ENCODE data around the gene RPS27. TPM values are rescaled to one million over a fixed set of nuclear protein-coding genes. Genes with fewer than 3 reads are reported as not detected.
"Not testable (repeated sequence)": the region's sequence is repeated elsewhere in the genome, so short reads cannot be mapped to it uniquely, and the experiment has no call there.

The RPS27 gene
- total RNA-seq, 2 experiments from 2014 or later, result 1,867 to 2,094 TPM

DNA sequence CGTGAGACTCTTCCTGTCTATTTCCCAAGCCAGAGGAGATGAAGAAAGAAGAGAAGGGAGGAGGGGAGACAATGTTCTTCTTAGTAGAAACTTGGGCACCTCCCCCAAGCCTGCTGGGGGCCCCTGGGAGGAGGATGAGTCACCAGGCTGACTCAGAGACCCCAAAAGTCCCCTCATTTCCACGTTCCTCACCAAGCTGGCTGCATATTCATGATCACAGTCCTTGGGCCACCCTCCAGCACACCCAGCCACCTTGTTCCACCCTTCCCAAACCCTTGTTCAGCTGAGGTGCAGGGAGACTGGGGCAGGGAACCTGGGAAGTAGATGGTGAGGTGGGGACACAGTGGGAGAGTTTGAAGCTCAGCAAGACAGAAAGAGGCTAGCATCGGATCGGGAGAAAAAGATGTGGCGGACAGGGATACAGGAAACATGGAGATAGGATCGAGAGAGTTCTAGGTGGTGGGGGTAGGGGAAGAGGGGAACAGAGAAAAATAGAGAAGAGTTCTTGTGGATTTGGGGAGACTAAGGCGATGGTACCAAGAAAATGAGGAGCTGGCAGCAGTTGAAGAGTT is 5.1 kb upstream of the RPS27 start:
- ATAC-seq (peak; percentile 61), DNase-seq (peak; percentile 75)
- POLR2A ChIA-PET, result interaction anchor here (1.1 to 1.3 kb wide), 2 partner anchors 18 to 40 kb away, joined by 3 to 8 read pairs; partner anchors contain the start of gene CREB3L4
- H3K27ac Mint-ChIP-seq, result peak overlapping the region; percentile 71
- intact Hi-C loops (cut with DNase I, micrococcal nuclease), result loop anchor here in 1 of 2 experiments (5.0 kb wide), 1 partner anchor 38 kb away; the partner anchor contains the start of gene DENND4B
- peaks cover 34% of the 10 kb centered on the region for H3K4me1 Mint-ChIP-seq
- CTCF ChIA-PET, result interaction anchor here (0.6 to 7.7 kb wide), 16 partner anchors 10 to 475 kb away, joined by 3 to 66 read pairs (median 4); partner anchors contain the start of genes CREB3L4, DENND4B and JTB
- no peaks in the 10 kb centered on the region for H3K9me3 Mint-ChIP-seq (ENCODE audit: low read depth)
- H3K27me3 Mint-ChIP-seq, result no peaks in the 10 kb centered on the region
- H3K36me3 Mint-ChIP-seq (ENCODE audit: low read depth), result no peaks in the 10 kb centered on the region
- H3K4me3 Mint-ChIP-seq, result peak overlapping the region; percentile 68

DNA sequence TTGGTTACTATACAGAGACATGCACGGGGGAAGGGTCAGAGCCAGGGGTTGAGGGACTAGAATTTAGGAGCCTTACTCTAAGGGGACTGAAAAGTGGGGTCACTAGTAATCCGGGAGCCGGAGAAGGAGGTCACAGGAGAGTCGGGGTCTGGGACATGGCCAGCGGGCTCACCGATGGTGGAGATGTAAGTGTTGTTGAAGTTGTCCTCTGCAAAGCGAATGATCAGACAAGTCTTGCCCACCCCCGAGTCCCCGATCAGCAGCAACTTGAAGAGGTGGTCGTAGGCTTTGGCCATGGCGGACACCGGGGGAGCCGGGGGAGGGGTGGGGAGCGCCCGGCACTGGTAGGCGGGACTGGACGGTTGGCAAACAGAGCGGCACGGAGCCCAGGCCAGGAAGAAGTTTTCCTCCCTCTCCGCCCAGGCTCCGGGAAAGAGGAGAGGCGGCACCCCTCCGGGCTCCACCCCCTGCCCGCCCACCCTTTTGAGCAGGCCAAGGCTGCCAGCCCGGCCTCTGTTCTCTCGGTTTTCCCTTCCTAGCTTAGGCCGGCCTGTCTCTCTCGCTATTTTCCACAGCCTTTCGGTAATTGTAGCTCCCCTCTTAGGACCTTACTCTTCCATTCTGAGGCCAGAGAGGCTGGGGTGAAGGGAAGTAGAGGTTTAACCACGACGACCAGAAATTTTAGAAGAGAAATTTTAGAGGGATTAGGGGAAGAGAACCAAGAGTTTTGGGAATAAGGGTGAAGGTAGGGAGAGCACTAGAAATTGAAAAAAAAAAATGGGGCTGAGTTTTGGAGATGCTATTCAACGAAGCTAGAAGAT is 4.4 kb upstream of the RPS27 start, which contains the start of gene RAB13:
TSS of gene RAB13 (minus strand) at position 399 of the 821 bp plus-strand sequence. CDS start at position 296, 103 bp downstream.
- intact Hi-C loops (cut with DNase I, micrococcal nuclease), result loop anchor here (1.0 to 5.0 kb wide), 11 partner anchors 9 to 308 kb away; partner anchors contain the start of genes CREB3L4 (in 2 of the 2), DENND4B (in 2 of the 2), JTB (in 1 of the 2) and NPR1 (in 1 of the 2)
- Mint-ChIP-seq H3K4me3 (peak within 1 kb of the TSS; percentile 73), H3K4me1 (peaks cover 35% of the 10 kb centered on the region), H3K9me3 (ENCODE audit: low read depth) (no peaks in the 10 kb centered on the region), H3K36me3 (ENCODE audit: low read depth) (peaks cover 7% of the 10 kb centered on the region), H3K27ac (peak within 1 kb of the TSS; percentile 86), H3K27me3 (no peaks in the 10 kb centered on the region)
- CTCF ChIA-PET, result interaction anchor here (0.6 to 7.7 kb wide), 28 partner anchors 10 to 476 kb away, joined by 3 to 66 read pairs (median 4); partner anchors contain the start of genes CREB3L4, CRTC2, DENND4B and JTB
- no peak for ATAC-seq
- peak; percentile 38 for DNase-seq
- POLR2A ChIA-PET, result interaction anchor here (0.6 to 1.3 kb wide), 5 partner anchors 8 to 368 kb away, joined by 3 to 8 read pairs (median 4); partner anchors contain the start of genes CREB3L4 and JTB

DNA sequence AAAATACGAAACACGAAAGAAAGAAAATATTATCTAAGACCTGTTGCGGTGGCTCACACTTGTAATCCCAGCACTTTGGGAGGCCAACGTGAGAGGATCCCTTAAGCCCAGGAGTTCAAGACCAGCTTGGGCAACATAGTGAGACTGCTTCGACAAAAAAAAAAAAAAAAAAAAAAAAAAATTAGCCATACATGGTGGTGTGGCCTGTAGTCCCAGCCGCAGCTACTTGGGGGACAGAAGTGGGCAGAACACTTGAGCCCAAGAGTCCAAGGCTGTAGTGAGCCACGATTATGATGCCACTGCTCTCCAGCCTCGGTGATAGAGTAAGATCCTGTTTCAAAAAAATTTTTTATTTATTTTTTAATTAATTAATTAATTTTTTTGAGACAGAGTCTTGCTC is 2.9 kb upstream of the RPS27 start:
- intact Hi-C loops (cut with DNase I, micrococcal nuclease), result loop anchor here (1.0 to 5.0 kb wide), 3 partner anchors 21 to 477 kb away; partner anchors contain the start of genes CREB3L4 (in 1 of the 2) and DENND4B (in 1 of the 2)
- ChIA-PET POLR2A (no interaction called here), CTCF (interaction anchor here (0.5 to 7.7 kb wide), 25 partner anchors 11 to 477 kb away, joined by 3 to 66 read pairs (median 4); partner anchors contain the start of genes CREB3L4, CRTC2, DENND4B and JTB)
- ATAC-seq (no peak), DNase-seq (no peak)
- Mint-ChIP-seq H3K36me3 (ENCODE audit: low read depth) (peaks cover 22% of the 10 kb centered on the region), H3K4me1 (peaks cover 47% of the 10 kb centered on the region), H3K27me3 (no peaks in the 10 kb centered on the region), H3K4me3 (no peak overlapping the region), H3K27ac (no peak overlapping the region), H3K9me3 (ENCODE audit: low read depth) (no peaks in the 10 kb centered on the region)

DNA sequence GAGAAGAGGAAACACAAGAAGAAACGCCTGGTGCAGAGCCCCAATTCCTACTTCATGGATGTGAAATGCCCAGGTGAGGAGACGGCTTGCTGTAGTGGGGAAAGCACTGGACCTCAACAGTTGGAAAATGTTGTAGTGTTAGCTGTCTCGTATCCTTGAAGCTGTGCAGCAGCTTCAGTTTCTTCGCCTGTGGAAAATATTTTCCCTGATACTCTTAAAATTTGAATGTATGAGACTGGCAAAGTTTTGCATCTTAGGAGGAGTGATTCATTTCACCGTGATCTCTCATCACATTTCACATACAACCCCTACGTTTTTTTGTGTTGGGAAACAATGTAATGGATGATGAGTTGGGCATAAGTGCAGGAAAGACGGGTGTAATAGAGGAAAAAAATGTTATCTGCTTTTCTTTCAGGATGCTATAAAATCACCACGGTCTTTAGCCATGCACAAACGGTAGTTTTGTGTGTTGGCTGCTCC is 629 bp downstream of the RPS27 start:
- ATAC-seq, result no peak
- no peaks in the 10 kb centered on the region for H3K27me3 Mint-ChIP-seq
- peaks cover 49% of the 10 kb centered on the region for H3K36me3 Mint-ChIP-seq (ENCODE audit: low read depth)
- peaks cover 44% of the 10 kb centered on the region for H3K4me1 Mint-ChIP-seq
- CTCF ChIA-PET, result interaction anchor here (0.6 to 7.7 kb wide), 4 partner anchors 15 to 1059 kb away, joined by 3 to 66 read pairs (median 5); partner anchors contain the start of gene JTB
- DNase-seq, result no peak
- POLR2A ChIA-PET, result interaction anchor here (0.5 to 2.0 kb wide), 14 partner anchors 11 to 459 kb away, joined by 3 to 41 read pairs (median 5); partner anchors contain the start of genes CREB3L4, CRTC2, DENND4B and GATAD2B
- peak overlapping the region; percentile 96 for H3K27ac Mint-ChIP-seq
- intact Hi-C loops (cut with DNase I, micrococcal nuclease), result loop anchor here (2.0 to 5.0 kb wide), 7 partner anchors 68 to 336 kb away; partner anchors contain the start of genes ATP8B2 (in 1 of the 2), GATAD2B (in 1 of the 2), HAX1 (in 1 of the 2) and NUP210L (in 1 of the 2)
- H3K4me3 Mint-ChIP-seq, result peak overlapping the region; percentile 93
- no peaks in the 10 kb centered on the region for H3K9me3 Mint-ChIP-seq (ENCODE audit: low read depth)

DNA sequence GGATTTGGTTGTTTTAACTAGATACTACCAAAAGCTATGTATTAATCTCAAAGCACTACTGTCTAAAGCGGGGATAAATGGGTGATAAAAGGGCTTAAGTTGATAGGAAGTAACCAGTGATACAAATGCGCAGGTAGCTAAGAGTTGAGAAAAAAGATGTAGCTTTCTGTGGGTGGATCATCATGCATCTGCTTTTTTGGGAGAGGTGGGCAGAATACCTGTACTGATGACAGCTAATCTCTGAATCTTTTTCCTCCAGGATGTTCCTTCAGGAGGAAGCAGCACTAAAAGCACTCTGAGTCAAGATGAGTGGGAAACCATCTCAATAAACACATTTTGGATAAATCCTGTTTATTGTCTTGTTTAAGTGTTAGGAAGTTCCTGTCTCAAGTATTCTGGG is 1.2 kb downstream of the RPS27 start:
- ChIA-PET POLR2A (interaction anchor here (0.6 to 2.0 kb wide), 6 partner anchors 14 to 88 kb away, joined by 3 to 25 read pairs (median 16); partner anchors contain the start of genes DENND4B, GATAD2B, JTB and SLC39A1), CTCF (interaction anchor here (0.6 to 7.7 kb wide), 3 partner anchors 16 to 1329 kb away, joined by 3 to 66 read pairs (median 4); partner anchors contain the start of genes JTB and RUSC1)
- intact Hi-C loops (cut with DNase I, micrococcal nuclease), result loop anchor here (2.0 to 5.0 kb wide), 7 partner anchors 69 to 335 kb away; partner anchors contain the start of genes ATP8B2 (in 1 of the 2), GATAD2B (in 1 of the 2), HAX1 (in 1 of the 2) and NUP210L (in 1 of the 2)
- no peak for DNase-seq
- no peaks in the 10 kb centered on the region for H3K27me3 Mint-ChIP-seq
- H3K27ac Mint-ChIP-seq, result peak overlapping the region; percentile 96
- H3K36me3 Mint-ChIP-seq (ENCODE audit: low read depth), result peaks cover 49% of the 10 kb centered on the region
- no peak for ATAC-seq
- H3K4me1 Mint-ChIP-seq, result peaks cover 39% of the 10 kb centered on the region
- no peaks in the 10 kb centered on the region for H3K9me3 Mint-ChIP-seq (ENCODE audit: low read depth)
- peak overlapping the region; percentile 93 for H3K4me3 Mint-ChIP-seq

DNA sequence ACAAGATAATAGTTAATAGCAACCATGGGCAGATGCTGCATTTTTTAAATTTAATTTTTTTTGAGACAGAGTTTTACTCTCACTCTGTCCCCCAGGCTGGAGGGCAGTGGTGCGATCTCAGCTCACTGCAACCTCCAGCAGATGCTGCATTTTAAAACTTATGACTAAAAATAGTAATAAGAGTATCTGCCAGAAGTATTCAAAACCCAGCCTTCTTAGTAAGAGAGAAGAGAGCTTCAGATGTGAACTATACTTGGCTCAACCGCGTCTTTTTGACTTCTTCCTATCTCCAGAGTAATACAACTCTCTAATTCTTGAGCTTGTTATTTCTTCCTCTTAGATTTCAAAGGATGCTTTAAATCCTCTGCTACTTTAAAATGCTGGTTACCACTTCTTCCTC is 4.6 kb downstream of the RPS27 start:
- H3K4me3 Mint-ChIP-seq, result no peak overlapping the region
- peaks cover 29% of the 10 kb centered on the region for H3K4me1 Mint-ChIP-seq
- H3K36me3 Mint-ChIP-seq (ENCODE audit: low read depth), result peaks cover 49% of the 10 kb centered on the region
- CTCF ChIA-PET, result interaction anchor here (0.8 kb wide), 2 partner anchors 11 to 177 kb away, joined by 3 read pairs; no protein-coding TSS in a partner anchor
- DNase-seq, result no peak
- no peak for ATAC-seq
- H3K9me3 Mint-ChIP-seq (ENCODE audit: low read depth), result no peaks in the 10 kb centered on the region
- H3K27ac Mint-ChIP-seq, result peak overlapping the region; percentile 37
- H3K27me3 Mint-ChIP-seq, result no peaks in the 10 kb centered on the region
- POLR2A ChIA-PET, result interaction anchor here (0.6 kb wide), 1 partner anchor 270 kb away, joined by 4 read pairs; no protein-coding TSS in a partner anchor
- intact Hi-C loops (cut with DNase I, micrococcal nuclease), result no loop called here

DNA sequence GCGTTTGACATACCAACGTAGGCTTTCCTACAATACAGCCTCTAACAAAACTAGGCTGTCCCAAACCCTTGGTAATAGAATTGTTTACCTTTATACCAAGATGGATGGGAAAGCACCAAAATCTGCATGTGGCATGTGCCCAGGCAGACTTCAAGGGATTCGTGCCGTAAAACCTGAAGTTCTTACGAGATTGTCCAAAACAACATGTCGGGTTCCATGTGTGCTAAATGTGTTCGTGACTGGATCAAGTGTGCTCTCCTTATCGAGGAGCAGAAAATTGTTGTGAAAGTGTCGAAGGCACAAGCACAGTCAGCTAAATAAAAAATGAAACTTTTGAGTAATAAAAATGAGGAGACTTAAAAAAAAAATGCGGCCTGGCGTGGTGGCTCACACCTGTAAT is 5.1 kb downstream of the RPS27 start:
- ATAC-seq (no peak), DNase-seq (no peak)
- peaks cover 26% of the 10 kb centered on the region for H3K4me1 Mint-ChIP-seq
- intact Hi-C loops (cut with DNase I, micrococcal nuclease), result no loop called here
- ChIA-PET POLR2A (interaction anchor here (0.7 kb wide), 1 partner anchor 21 kb away, joined by 4 read pairs; no protein-coding TSS in a partner anchor), CTCF (interaction anchor here (0.8 kb wide), 3 partner anchors 11 to 177 kb away, joined by 3 to 4 read pairs (median 3); no protein-coding TSS in a partner anchor)
- H3K27ac Mint-ChIP-seq, result no peak overlapping the region
- no peaks in the 10 kb centered on the region for H3K27me3 Mint-ChIP-seq
- no peaks in the 10 kb centered on the region for H3K9me3 Mint-ChIP-seq (ENCODE audit: low read depth)
- H3K4me3 Mint-ChIP-seq, result no peak overlapping the region
- H3K36me3 Mint-ChIP-seq (ENCODE audit: low read depth), result peaks cover 48% of the 10 kb centered on the region

DNA sequence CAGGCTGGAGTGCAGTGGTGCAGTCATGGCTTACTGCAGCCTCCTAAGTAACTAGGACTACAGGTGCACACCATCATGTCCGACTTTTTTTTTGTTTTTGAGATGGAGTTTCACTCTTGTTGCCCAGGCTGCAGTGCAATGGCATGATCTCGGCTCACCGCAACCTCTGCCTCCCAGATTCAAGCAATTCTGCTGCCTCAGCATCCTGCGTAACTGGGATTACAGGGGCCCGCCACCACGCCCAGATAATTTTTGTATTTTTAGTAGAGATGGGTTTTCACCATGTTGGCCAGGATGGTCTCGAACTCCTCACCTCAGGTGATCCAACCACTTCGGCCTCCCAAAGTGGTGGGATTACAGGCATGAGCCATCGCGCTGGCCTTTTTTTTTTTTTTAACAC is 6.3 kb downstream of the RPS27 start:
- intact Hi-C loops (cut with DNase I, micrococcal nuclease), result not testable (repeated sequence)
- CTCF ChIA-PET, result interaction anchor here (1.2 kb wide), 1 partner anchor 321 kb away, joined by 3 read pairs; no protein-coding TSS in a partner anchor
- peaks cover 35% of the 10 kb centered on the region for H3K36me3 Mint-ChIP-seq (ENCODE audit: low read depth)

DNA sequence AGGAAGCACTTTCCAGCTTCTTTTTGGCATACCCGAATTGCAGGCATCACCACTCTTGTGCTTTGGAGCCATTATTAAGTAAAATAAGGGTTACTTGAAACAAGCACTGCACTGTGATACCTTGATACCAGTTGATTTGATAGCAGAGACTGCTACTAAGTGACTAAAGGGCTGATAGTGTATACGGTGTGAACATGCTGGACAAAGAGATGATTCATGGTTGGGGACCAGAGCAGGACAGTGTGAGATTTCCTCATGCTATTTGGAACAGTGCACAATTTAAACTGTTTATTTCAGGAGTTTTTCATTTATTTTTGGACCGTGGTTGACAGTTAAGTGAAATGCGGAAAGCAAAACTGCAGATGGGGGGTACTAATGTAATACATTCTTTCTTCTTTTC is 9.9 kb downstream of the RPS27 start:
- H3K27me3 Mint-ChIP-seq, result no peaks in the 10 kb centered on the region
- no peak overlapping the region for H3K4me3 Mint-ChIP-seq
- ATAC-seq (no peak), DNase-seq (no peak)
- ChIA-PET CTCF (no interaction called here), POLR2A (interaction anchor here (0.7 kb wide), 1 partner anchor 199 kb away, joined by 3 read pairs; no protein-coding TSS in a partner anchor)
- no peaks in the 10 kb centered on the region for H3K4me1 Mint-ChIP-seq
- no peak overlapping the region for H3K27ac Mint-ChIP-seq
- intact Hi-C loops (cut with DNase I, micrococcal nuclease), result no loop called here
- H3K9me3 Mint-ChIP-seq (ENCODE audit: low read depth), result no peaks in the 10 kb centered on the region
- peaks cover 6% of the 10 kb centered on the region for H3K36me3 Mint-ChIP-seq (ENCODE audit: low read depth)

More for the DNA sequence above, 6.3 kb downstream of the RPS27 start:
- peaks cover 21% of the 10 kb centered on the region for H3K4me1 Mint-ChIP-seq
- DNase-seq; H3K27ac Mint-ChIP-seq; H3K27me3 Mint-ChIP-seq; H3K4me3 Mint-ChIP-seq; H3K9me3 Mint-ChIP-seq (ENCODE audit: low read depth); ATAC-seq; POLR2A ChIA-PET: not testable (repeated sequence)

DNA sequence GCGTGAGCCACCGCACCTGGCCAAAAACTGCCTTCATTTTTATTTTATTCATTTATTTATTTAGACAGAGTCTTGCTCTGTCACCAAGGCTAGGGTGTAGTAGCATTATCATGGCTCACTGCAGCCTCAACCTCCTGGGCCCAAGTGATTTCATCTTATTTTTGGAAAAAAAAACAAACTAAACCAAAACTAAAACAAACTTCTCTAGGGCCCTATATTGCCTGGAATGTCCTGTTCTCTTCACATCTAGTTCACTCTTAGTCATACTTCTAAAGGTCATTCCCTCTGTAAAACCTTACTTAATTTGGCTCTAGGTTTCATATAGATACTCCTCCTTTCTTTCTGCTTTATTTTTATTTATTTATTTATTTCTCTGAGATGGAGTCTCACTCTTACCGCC is 15.6 kb downstream of the RPS27 start:
- H3K4me1 Mint-ChIP-seq, result no peaks in the 10 kb centered on the region
- H3K9me3 Mint-ChIP-seq (ENCODE audit: low read depth), result no peaks in the 10 kb centered on the region
- no peak overlapping the region for H3K4me3 Mint-ChIP-seq
- H3K27me3 Mint-ChIP-seq, result no peaks in the 10 kb centered on the region
- no peaks in the 10 kb centered on the region for H3K36me3 Mint-ChIP-seq (ENCODE audit: low read depth)
- intact Hi-C loops (cut with DNase I, micrococcal nuclease), result no loop called here
- DNase-seq (no peak), ATAC-seq (no peak)
- ChIA-PET POLR2A (no interaction called here), CTCF (no interaction called here)
- H3K27ac Mint-ChIP-seq, result no peak overlapping the region
